ENCODE measurements around the gene FLT1.

The FLT1 gene

GRCh38 chr13:28522871-28523270, 27.9 kb upstream of the FLT1 start:
- TF ChIP-seq POLR2AphosphoS5 (IDR thresholded peaks at IDR 0.05; ENCODE audit: low read depth, low read length) (no peak), FOXP2 (optimal IDR thresholded peaks at IDR 0.05; ENCODE audit: borderline replicate concordance, extremely low read depth, extremely low read length, insufficient read depth) (no peak), SIN3A (IDR thresholded peaks at IDR 0.05; ENCODE audit: borderline replicate concordance, insufficient read depth, low read length) (no peak)

DNA sequence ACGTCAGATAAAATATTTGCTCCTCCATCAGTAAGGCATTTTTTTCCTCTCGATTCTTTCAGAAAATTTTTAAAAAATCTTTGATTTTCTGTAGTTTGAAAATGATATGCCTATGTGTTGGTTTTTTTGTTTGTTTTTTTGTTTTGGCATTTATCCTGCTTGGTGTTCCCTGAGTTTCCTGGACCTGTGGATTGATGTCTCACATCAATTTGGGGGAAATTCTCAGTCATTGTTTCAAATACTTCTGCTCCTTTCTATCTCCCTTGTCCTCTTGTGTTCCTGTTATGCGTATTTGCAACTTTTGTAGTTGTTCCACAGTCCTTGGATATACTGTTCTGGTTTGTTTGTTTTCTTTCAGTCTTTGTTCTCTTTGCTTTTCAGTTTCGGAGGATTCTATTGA, 18.8 kb upstream of the FLT1 start:
- no peak for TF ChIP-seq TAF1 (IDR thresholded peaks at IDR 0.05; ENCODE audit: borderline replicate concordance, insufficient read depth, low read length)
- no peak for TF ChIP-seq FOXP2 (optimal IDR thresholded peaks at IDR 0.05; ENCODE audit: borderline replicate concordance, extremely low read depth, extremely low read length, insufficient read depth)
- TF ChIP-seq, protein P1, sequence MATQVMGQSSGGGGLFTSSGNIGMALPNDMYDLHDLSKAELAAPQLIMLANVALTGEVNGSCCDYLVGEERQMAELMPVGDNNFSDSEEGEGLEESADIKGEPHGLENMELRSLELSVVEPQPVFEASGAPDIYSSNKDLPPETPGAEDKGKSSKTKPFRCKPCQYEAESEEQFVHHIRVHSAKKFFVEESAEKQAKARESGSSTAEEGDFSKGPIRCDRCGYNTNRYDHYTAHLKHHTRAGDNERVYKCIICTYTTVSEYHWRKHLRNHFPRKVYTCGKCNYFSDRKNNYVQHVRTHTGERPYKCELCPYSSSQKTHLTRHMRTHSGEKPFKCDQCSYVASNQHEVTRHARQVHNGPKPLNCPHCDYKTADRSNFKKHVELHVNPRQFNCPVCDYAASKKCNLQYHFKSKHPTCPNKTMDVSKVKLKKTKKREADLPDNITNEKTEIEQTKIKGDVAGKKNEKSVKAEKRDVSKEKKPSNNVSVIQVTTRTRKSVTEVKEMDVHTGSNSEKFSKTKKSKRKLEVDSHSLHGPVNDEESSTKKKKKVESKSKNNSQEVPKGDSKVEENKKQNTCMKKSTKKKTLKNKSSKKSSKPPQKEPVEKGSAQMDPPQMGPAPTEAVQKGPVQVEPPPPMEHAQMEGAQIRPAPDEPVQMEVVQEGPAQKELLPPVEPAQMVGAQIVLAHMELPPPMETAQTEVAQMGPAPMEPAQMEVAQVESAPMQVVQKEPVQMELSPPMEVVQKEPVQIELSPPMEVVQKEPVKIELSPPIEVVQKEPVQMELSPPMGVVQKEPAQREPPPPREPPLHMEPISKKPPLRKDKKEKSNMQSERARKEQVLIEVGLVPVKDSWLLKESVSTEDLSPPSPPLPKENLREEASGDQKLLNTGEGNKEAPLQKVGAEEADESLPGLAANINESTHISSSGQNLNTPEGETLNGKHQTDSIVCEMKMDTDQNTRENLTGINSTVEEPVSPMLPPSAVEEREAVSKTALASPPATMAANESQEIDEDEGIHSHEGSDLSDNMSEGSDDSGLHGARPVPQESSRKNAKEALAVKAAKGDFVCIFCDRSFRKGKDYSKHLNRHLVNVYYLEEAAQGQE (IDR thresholded peaks at IDR 0.05; ENCODE audit: insufficient read depth in 1 of 2, low read depth in 2 of 2, low read length in 2 of 2): no peak
- no peak for TF ChIP-seq SIN3A (IDR thresholded peaks at IDR 0.05; ENCODE audit: borderline replicate concordance, insufficient read depth, low read length)

GRCh38 chr13:28510542-28510941, 15.6 kb upstream of the FLT1 start:
- TF ChIP-seq POLR2AphosphoS5 (IDR thresholded peaks at IDR 0.05; ENCODE audit: low read depth, low read length): no peak
- TF ChIP-seq, protein P1 (IDR thresholded peaks at IDR 0.05; ENCODE audit: insufficient read depth in 1 of 2, low read depth in 2 of 2, low read length in 2 of 2): no peak
- TF ChIP-seq SIN3A (IDR thresholded peaks at IDR 0.05; ENCODE audit: borderline replicate concordance, insufficient read depth, low read length): no peak
- TF ChIP-seq FOXP2 (optimal IDR thresholded peaks at IDR 0.05; ENCODE audit: borderline replicate concordance, extremely low read depth, extremely low read length, insufficient read depth): no peak
- no peak for TF ChIP-seq TAF1 (IDR thresholded peaks at IDR 0.05; ENCODE audit: borderline replicate concordance, insufficient read depth, low read length)

GRCh38 chr13:28510066-28510465, 15.1 kb upstream of the FLT1 start:
- TF ChIP-seq TAF1 (IDR thresholded peaks at IDR 0.05; ENCODE audit: borderline replicate concordance, insufficient read depth, low read length) (no peak), SIN3A (IDR thresholded peaks at IDR 0.05; ENCODE audit: borderline replicate concordance, insufficient read depth, low read length) (no peak), POLR2AphosphoS5 (IDR thresholded peaks at IDR 0.05; ENCODE audit: low read depth, low read length) (no peak), FOXP2 (optimal IDR thresholded peaks at IDR 0.05; ENCODE audit: borderline replicate concordance, extremely low read depth, extremely low read length, insufficient read depth) (no peak)
- TF ChIP-seq, protein P1 (IDR thresholded peaks at IDR 0.05; ENCODE audit: insufficient read depth in 1 of 2, low read depth in 2 of 2, low read length in 2 of 2): no peak

DNA sequence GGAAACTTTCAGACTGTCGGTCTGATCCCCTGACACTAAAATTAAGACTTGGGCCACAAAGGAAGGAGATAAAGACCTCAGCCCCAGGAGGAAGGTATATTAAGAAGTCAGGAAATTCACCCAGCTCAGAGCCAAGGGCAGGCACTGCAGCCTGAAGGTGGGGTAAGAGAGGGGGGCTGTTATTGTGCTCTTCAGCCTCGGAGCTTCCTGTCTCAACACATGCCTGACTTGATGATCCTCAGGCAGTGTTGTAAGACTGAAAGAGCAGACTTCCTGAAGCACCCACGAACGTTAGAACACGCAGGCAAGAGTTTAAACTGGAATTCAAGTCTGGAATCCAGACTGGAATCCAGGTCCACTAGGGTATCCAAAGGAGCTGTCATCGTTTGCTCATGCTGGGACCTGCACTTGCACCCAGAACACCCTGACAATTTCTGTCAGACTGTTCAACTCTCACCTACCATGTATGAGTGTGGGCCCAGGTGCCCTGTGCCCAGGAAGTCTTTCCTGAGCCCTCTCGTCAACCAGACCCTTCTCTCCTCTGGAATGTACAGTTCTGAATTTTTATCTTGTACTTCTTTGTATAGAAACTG, 10.7 kb upstream of the FLT1 start:
- TF ChIP-seq FOXP2 (optimal IDR thresholded peaks at IDR 0.05; ENCODE audit: borderline replicate concordance, extremely low read depth, extremely low read length, insufficient read depth): no peak
- TF ChIP-seq, protein P1 (IDR thresholded peaks at IDR 0.05; ENCODE audit: insufficient read depth in 1 of 2, low read depth in 2 of 2, low read length in 2 of 2): no peak
- no peak for TF ChIP-seq TAF1 (IDR thresholded peaks at IDR 0.05; ENCODE audit: borderline replicate concordance, insufficient read depth, low read length)
- no peak for TF ChIP-seq POLR2AphosphoS5 (IDR thresholded peaks at IDR 0.05; ENCODE audit: low read depth, low read length)
- no peak for TF ChIP-seq SIN3A (IDR thresholded peaks at IDR 0.05; ENCODE audit: borderline replicate concordance, insufficient read depth, low read length)
